PFSK-1 (cell line): ENCODE measurements around the gene FUS.

Experiments used
- FOXP2 ChIP-seq: optimal IDR thresholded peaks from 2 replicates; pipeline ENCODE3; 2011; ENCODE audit warnings: borderline replicate concordance, control low read depth, inconsistent platforms; ENCODE audit not compliant: insufficient read depth; ENCODE audit errors: extremely low read length, extremely low read depth
- POLR2AphosphoS5 ChIP-seq: IDR thresholded peaks from 2 replicates; pipeline ENCODE4 v1.6.1; 2012; ENCODE audit warnings: low read depth, mild to moderate bottlenecking, control low read depth, low read length, moderate library complexity
- REST ChIP-seq, 2 experiments: IDR thresholded peaks; 2 replicates each; pipeline versions ENCODE4 v1.6.1 to v1.8.0; 2011 to 2012; ENCODE audit warnings: low read depth in 2 of 2, low read length in 2 of 2, control low read depth in 1 of 2, inconsistent platforms in 1 of 2, mild to moderate bottlenecking in 1 of 2, moderate library complexity in 1 of 2; ENCODE audit not compliant: insufficient read depth in 1 of 2
- SIN3A ChIP-seq: IDR thresholded peaks from 2 replicates; pipeline ENCODE4 v1.6.1; 2012; ENCODE audit warnings: mild to moderate bottlenecking, low read length, moderate library complexity, borderline replicate concordance; ENCODE audit not compliant: insufficient read depth
- TAF1 ChIP-seq: IDR thresholded peaks from 2 replicates; pipeline ENCODE4 v1.6.1; 2012; ENCODE audit warnings: low read length, control low read depth, borderline replicate concordance; ENCODE audit not compliant: insufficient read depth

FUS gene

GRCh38 chr16:31182391-31182790, 2.5 kb downstream of the FUS start:
- TF ChIP-seq TAF1 (no peak), SIN3A (no peak), FOXP2 (no peak), POLR2AphosphoS5 (no peak), REST (IDR thresholded peaks at IDR 0.05; ENCODE audit: insufficient read depth in 1 of 2, low read depth in 2 of 2, low read length in 2 of 2) (no peak)

- TF ChIP-seq POLR2AphosphoS5: no peak
- no peak for TF ChIP-seq SIN3A
- no peak for TF ChIP-seq REST (IDR thresholded peaks at IDR 0.05; ENCODE audit: insufficient read depth in 1 of 2, low read depth in 2 of 2, low read length in 2 of 2)
- no peak for TF ChIP-seq TAF1
- no peak for TF ChIP-seq FOXP2
These were observed 3.8 kb downstream of the FUS start for GRCh38 chr16:31183432-31184428.

GRCh38 chr16:31184888-31185287, 4.9 kb downstream of the FUS start:
- TF ChIP-seq FOXP2 (no peak), TAF1 (no peak), POLR2AphosphoS5 (no peak), SIN3A (no peak), REST (IDR thresholded peaks at IDR 0.05; ENCODE audit: insufficient read depth in 1 of 2, low read depth in 2 of 2, low read length in 2 of 2) (no peak)

- TF ChIP-seq FOXP2: no peak
- TF ChIP-seq REST (IDR thresholded peaks at IDR 0.05; ENCODE audit: insufficient read depth in 1 of 2, low read depth in 2 of 2, low read length in 2 of 2): no peak
- no peak for TF ChIP-seq TAF1
- no peak for TF ChIP-seq SIN3A
- TF ChIP-seq POLR2AphosphoS5: no peak
These were observed 5.4 kb downstream of the FUS start for GRCh38 chr16:31185339-31185738.
